HG02588 (cell line): ENCODE measurements around the gene DGKD.

Experiments
- ATAC-seq: cut with Tn5 transposase; IDR thresholded peaks from one replicate; pipeline ENCODE4 v1.9.1; 2021; ENCODE audit warnings: mild to moderate bottlenecking, moderate library complexity; ENCODE audit not compliant: unreplicated experiment

Gene DGKD

GRCh38 chr2:233455491-233455890 is 101.2 kb downstream of the DGKD start:
- ATAC-seq, result no peak

- no peak for ATAC-seq
Measured at GRCh38 chr2:233456111-233456510, 101.8 kb downstream of the DGKD start.

- no peak for ATAC-seq
Measured at GRCh38 chr2:233456934-233457333, 102.6 kb downstream of the DGKD start.

- ATAC-seq, result no peak
Measured at GRCh38 chr2:233457356-233457755, 103.1 kb downstream of the DGKD start.

- no peak for ATAC-seq
Measured at GRCh38 chr2:233458031-233458610, 103.8 kb downstream of the DGKD start.

- no peak for ATAC-seq
Measured at GRCh38 chr2:233458826-233459225, 104.5 kb downstream of the DGKD start.

GRCh38 chr2:233459426-233459825 is 105.1 kb downstream of the DGKD start:
- no peak for ATAC-seq

GRCh38 chr2:233460726-233461441 is 106.6 kb downstream of the DGKD start:
- no peak for ATAC-seq

GRCh38 chr2:233461481-233461891 is 107.2 kb downstream of the DGKD start:
- ATAC-seq, result no peak

- no peak for ATAC-seq
Measured at GRCh38 chr2:233462202-233462785, 108.0 kb downstream of the DGKD start.

- ATAC-seq, result no peak
Measured at GRCh38 chr2:233462826-233463470, 108.7 kb downstream of the DGKD start.

- ATAC-seq, result no peak
Measured at GRCh38 chr2:233463586-233463985, 109.3 kb downstream of the DGKD start.

- ATAC-seq, result no peak
Measured at GRCh38 chr2:233464056-233464455, 109.8 kb downstream of the DGKD start.

- ATAC-seq, result no peak
Measured at GRCh38 chr2:233464531-233465240, 110.4 kb downstream of the DGKD start.

- ATAC-seq, result no peak
Measured at GRCh38 chr2:233466991-233467603, 112.8 kb downstream of the DGKD start.

- no peak for ATAC-seq
Measured at GRCh38 chr2:233468047-233468740, 113.9 kb downstream of the DGKD start.

- ATAC-seq, result no peak
Measured at GRCh38 chr2:233468741-233469110, 114.4 kb downstream of the DGKD start.

- no peak for ATAC-seq
Measured at GRCh38 chr2:233469261-233470010, 115.1 kb downstream of the DGKD start.

GRCh38 chr2:233470011-233470687 is 115.9 kb downstream of the DGKD start:
- ATAC-seq, result no peak
